Cardiac muscle cell (in vitro differentiated cells and primary cell): ENCODE data around the gene SLC6A3. TPM values are rescaled to one million over a fixed set of nuclear protein-coding genes. Genes with fewer than 3 reads are reported as not detected.

ENCODE experiments used
- DNase-seq, 2 donors: peaks; one replicate each; pipeline versions ENCODE4 v3.0.0 to v3.0.0-alpha.2; 2010 to 2017; ENCODE audit warnings: low read depth in 1 of 2, low spot score in 1 of 2
- H3K27ac ChIP-seq: fragments of 200-600 bp; sonication (generic); 2 replicates; pipeline ENCODE4 v1.5.1; 2016
- H3K27me3 ChIP-seq: fragments of 200-600 bp; sonication (generic); 2 replicates; pipeline ENCODE4 v1.6.0; 2016; ENCODE audit warnings: control low read depth
- H3K36me3 ChIP-seq: fragments of 200-600 bp; sonication (generic); 2 replicates; pipeline ENCODE4 v1.5.1; 2016; ENCODE audit warnings: control low read depth
- H3K4me1 ChIP-seq: fragments of 200-600 bp; sonication (generic); 2 replicates; pipeline ENCODE4 v1.8.1; 2017; ENCODE audit warnings: low read depth, mild to moderate bottlenecking, mixed run types
- H3K4me3 ChIP-seq: fragments of 200-600 bp; sonication (generic); 2 replicates; pipeline ENCODE4 v1.5.1; 2016; ENCODE audit warnings: mild to moderate bottlenecking
- H3K9me3 ChIP-seq: fragments of 200-600 bp; sonication (generic); 2 replicates; pipeline ENCODE4 v1.5.1; 2017; ENCODE audit warnings: low read depth, mild to moderate bottlenecking, control low read depth
- CTCF ChIP-seq: IDR thresholded peaks from 2 replicates; pipeline ENCODE4 v1.5.1; 2012; ENCODE audit warnings: low read depth, mild to moderate bottlenecking, low read length
- polyA plus RNA-seq: library from polyadenylated mRNA; unstranded; fragments of >200 nt; fragmentation: Nextera tagmentation; extraction: Ambion mirVana; gene quantifications from 2 replicates; pipeline ENCODE4 v1.2.1, GENCODE V29; 2016
- total RNA-seq: library from RNA; depleted of rRNA; stranded (reverse); fragments of >200 nt; gene quantifications from 2 replicates; pipeline ENCODE4 v1.2.3, GENCODE V29; 2016

Gene SLC6A3
- total and polyA plus RNA-seq, 2 experiments from 2014 or later, result not detected

GRCh38 chr5:1400211-1400855 lies 44.9 kb downstream of the SLC6A3 start:
- Histone ChIP-seq H3K9me3 (no peaks in the 10 kb centered on the region), H3K27me3 (peaks cover 21% of the 10 kb centered on the region), H3K27ac (no peak overlapping the region), H3K4me1 (no peaks in the 10 kb centered on the region), H3K36me3 (no peaks in the 10 kb centered on the region), H3K4me3 (no peak overlapping the region)
- no peak for DNase-seq
- TF ChIP-seq CTCF, result no peak

GRCh38 chr5:1399737-1400136 lies 45.5 kb downstream of the SLC6A3 start:
- Histone ChIP-seq H3K9me3 (no peaks in the 10 kb centered on the region), H3K4me3 (no peak overlapping the region), H3K36me3 (no peaks in the 10 kb centered on the region), H3K27me3 (peaks cover 27% of the 10 kb centered on the region), H3K27ac (no peak overlapping the region), H3K4me1 (no peaks in the 10 kb centered on the region)
- TF ChIP-seq CTCF, result no peak
- no peak for DNase-seq

- H3K27ac ChIP-seq, result no peak overlapping the region
- H3K36me3 ChIP-seq, result no peaks in the 10 kb centered on the region
- H3K9me3 ChIP-seq, result no peaks in the 10 kb centered on the region
- no peaks in the 10 kb centered on the region for H3K4me1 ChIP-seq
- no peak overlapping the region for H3K4me3 ChIP-seq
- no peak for DNase-seq
- TF ChIP-seq CTCF, result no peak
- H3K27me3 ChIP-seq, result peaks cover 57% of the 10 kb centered on the region
Measured at GRCh38 chr5:1396293-1396816, 48.9 kb downstream of the SLC6A3 start.

- Histone ChIP-seq H3K36me3 (no peaks in the 10 kb centered on the region), H3K4me1 (no peaks in the 10 kb centered on the region), H3K27me3 (peaks cover 69% of the 10 kb centered on the region), H3K27ac (no peak overlapping the region), H3K4me3 (no peak overlapping the region), H3K9me3 (no peaks in the 10 kb centered on the region)
- DNase-seq, result no peak
- TF ChIP-seq CTCF, result no peak
Measured at GRCh38 chr5:1394881-1395860, 50.1 kb downstream of the SLC6A3 start.

- H3K36me3 ChIP-seq, result no peaks in the 10 kb centered on the region
- H3K27ac ChIP-seq, result no peak overlapping the region
- H3K4me1 ChIP-seq, result no peaks in the 10 kb centered on the region
- no peaks in the 10 kb centered on the region for H3K9me3 ChIP-seq
- DNase-seq, result no peak
- peaks cover 82% of the 10 kb centered on the region for H3K27me3 ChIP-seq
- no peak overlapping the region for H3K4me3 ChIP-seq
- no peak for TF ChIP-seq CTCF
Measured at GRCh38 chr5:1393571-1394501, 51.4 kb downstream of the SLC6A3 start.
